IPS DF 19.7 (cell line): ENCODE measurements around the gene PRAF2.

ENCODE experiments used
- DNase-seq: peaks from one replicate; pipeline ENCODE4 v3.0.0-alpha.2; 2013; ENCODE audit warnings: low read depth, low spot score

PRAF2 gene

DNA sequence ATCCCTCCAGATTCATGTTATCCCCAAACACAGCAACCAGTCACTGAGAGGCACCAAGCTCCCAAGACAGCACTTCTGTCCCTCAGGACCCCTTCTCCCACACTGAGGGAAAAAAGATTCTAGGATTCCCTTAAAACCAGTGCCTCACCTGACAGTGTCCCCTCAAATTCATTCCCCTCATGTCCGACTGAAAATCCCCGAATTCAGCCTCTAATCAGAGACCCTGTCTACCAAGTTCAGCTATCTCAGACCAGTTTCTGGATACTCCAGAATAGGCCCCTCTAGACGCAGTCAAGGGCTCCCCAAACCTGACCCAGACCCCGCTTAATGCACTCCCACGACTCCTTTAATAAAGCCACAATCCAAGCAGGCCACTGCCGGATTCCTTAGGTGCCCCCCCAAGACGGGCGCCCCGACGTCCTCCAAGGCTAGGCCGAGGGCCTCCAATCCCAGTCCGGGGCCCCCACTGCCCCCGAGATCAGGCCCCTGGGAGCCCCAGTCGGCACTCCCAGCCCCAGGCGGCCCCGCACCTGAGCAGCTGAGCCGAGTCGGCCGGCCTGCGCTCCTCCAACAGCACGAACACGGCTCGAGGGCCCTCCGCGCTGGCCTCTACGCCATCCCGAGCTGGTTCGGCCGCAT, 31.1 kb downstream of the PRAF2 start:
- no peak for DNase-seq

DNA sequence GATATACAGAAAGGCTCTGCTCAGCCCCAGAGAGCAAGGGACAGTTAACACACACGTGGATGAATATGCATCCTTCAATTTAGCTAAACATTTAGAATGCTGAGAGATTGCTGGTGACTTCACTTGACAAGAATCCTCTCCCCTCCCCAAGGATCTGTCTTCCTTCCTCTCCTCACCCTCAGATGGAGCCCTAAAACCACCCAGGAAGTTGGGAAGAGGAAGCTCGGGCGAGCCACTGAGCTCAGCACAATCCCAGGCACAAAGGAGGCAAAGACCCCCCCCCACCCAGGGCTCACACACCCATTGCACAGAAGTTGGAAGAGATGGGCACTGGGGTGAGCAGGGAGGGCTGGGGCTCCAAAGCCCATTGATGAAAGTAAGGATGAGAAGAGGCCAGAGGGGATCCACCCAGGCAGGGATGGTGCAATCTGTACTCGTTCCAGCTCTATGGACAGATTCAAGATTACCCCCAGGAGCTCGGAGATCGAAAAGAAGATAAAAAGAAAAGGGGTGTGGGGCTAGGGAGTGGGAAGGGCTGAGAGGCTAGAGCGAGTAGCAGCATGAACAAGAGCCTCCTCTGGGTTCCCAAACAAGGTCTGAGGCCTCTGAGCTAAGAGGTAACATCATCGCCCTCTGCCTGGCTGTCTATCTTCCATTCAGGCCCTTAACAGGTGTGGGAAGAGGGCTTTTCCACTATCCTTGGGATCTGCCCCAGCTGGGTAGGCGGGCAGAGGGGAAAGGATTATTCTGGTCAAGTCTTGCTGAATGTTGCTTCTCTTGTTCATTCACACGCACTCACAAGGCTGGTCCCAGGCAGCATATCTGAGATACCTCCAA, 31.8 kb downstream of the PRAF2 start:
- DNase-seq = no peak

GRCh38 chrX:49040376-49040955, 33.3 kb downstream of the PRAF2 start:
- DNase-seq = no peak

DNA sequence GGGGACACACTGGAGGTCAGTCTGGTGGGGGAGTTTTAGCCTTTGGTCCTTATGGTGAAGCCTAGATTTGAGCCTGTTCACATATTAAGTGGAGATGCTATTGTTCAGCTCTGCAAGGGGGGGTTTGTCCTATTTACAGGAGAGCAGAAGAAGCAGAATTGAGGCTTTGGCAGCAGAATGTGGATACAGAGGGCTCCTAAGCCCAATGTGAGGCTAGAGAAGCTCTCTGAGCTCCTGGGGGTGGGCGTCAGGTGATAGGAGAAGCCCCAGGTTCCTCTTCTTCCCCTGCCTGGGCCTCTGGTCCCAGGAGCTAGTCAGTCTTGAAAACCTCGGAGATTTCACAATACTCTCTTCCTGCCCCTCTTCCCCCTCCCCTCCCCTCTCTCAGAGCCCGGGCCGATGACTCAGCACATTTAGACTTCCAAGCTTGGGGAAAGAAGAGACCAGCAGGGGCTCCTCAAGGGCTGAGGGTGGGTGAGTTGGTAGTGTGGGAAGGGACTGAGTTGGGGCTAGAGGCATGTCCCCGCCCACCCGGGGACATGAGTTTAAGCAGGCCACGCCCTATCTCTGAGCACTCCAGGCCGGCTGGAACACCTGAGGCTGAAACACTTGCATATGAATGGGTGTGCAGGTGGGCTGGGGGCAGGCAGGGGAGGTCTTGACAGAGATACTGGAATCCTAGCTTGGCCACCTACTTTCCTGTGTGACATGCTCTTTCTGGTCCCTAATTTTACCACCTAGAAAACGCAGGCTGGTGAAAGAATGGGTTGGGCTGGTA, 34.0 kb downstream of the PRAF2 start:
- DNase-seq = peak; percentile 90

DNA sequence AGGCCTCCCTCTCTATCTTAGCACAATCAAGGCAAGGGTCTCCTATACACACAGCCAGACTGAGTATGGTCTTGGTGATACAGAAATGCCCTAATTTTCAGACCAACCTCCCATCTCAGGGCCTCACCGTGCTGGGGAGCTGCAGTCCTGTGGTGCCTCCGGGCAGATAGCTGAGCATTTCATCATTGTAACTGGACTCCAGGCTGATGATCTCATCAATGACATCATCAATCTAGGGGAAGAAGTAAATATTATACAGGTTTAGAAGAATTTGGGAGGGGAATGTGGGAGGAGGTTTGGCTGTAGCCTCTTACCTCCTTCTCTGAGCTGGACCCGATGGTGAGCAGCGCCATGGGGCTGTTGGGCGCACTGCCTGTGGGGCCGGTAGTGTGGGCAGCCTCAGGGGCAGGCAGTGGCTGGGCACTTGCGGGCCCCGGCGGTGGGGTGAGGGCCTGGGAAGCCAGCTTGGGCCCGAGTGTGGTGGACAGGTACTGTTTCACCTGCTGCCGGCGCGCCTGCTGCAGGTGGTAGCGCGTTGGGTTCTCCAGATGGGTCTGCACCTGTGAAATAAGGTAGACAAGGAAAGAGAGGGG, 35.8 kb downstream of the PRAF2 start:
- DNase-seq = no peak

DNA sequence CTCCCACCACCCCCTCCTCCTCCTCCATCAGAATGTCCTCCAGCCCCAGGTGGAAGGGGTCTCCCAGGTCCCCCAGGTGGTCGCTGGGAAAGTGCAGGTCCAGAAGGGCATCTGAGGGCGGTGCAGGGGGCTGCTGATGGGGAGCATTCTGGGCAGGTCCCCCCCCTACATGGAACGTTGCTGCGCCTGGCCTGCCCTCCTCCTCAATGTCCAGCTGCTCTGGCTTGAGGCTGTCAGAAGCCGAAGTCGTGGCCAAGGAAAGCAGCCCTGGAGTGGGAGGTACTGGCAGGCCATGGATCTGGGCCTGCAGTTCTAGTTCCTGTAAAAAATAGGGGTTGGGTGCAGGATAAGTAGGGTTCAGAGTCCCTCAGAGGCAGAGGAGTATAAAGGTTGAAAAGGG, 43.5 kb downstream of the PRAF2 start:
- DNase-seq = no peak

GRCh38 chrX:49029876-49030275, 43.9 kb downstream of the PRAF2 start:
- DNase-seq = no peak
